ENCODE results near the gene ZNF782. TPM values are rescaled to one million over a fixed set of nuclear protein-coding genes. Genes with fewer than 3 reads are reported as not detected.

ZNF782 gene
- total and polyA plus RNA-seq, 2 donors (not counting 1 experiment from before 2014, with no cell fraction given) = 2.7 to 14.6 TPM

DNA sequence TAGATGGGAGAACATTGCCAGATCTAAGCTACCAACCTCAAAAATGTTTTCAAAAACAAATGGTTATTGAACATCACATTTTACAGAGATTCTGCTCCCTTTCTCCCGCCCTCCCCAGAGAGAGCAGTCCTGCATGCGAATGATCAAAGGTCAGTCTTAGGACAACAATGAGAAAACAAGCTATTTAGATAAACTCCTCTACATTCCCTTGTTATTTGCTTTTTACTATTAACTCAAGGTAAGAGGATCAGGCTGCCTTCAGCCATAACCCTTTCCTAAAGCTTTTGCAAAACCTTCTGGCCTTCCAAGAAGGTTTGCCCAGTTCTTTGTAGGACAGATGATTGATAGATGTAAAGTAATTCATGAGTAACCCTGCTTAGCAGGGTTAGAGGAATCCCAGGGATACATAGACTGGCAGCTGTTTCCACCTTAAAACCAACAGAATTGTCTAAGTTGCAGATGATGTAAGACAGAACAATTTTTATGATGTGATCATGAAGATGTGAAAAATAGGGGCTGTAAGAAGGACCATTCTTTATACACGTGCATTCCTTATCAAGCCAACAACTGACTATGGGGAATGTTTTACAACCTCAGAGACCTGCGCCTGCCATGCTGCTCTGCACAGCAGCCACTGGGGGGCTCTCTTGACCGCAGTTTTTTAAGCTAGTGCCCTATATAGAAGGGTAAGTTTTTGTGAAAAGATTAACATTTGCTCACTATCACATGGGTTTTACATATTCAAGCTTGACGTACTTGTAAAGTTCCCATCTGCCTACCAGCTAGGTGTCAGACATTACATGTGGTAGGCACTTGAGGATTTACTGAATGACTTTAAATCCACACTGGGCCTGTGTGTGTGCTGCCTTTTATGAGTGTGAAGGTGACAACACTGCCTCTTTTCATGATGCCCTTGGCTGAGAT, 2.3 kb upstream of the ZNF782 start:
- 94% methylated on average over 2 of the region's 6 CpGs for WGBS (ENCODE audit: insufficient coverage)
- Histone ChIP-seq H3K79me2 (ENCODE audit: control insufficient read depth, insufficient read depth, low read length) (peaks cover 26% of the 10 kb centered on the region), H3K27me3 (replicated peaks in 1 of 4; ENCODE audit: control extremely low read depth in 1 of 4, control insufficient read depth in 3 of 4, insufficient read depth in 4 of 4, low read length in 3 of 4) (peaks cover 0 to 7% (median 0%) of the 10 kb centered on the region in 4 experiments), H3K27ac (ENCODE audit: low read length in 2 of 2) (no peak overlapping the region), H4K20me1 (ENCODE audit: control insufficient read depth, insufficient read depth, low read length, poor library complexity, severe bottlenecking) (peaks cover 4% of the 10 kb centered on the region), H3K9me3 (ENCODE audit: control extremely low read depth in 1 of 3, control insufficient read depth in 2 of 3, insufficient read depth in 1 of 3, low read length in 2 of 3) (no peaks in the 10 kb centered on the region), H3K9ac (ENCODE audit: low read length) (no peak overlapping the region), H3K4me3 (ENCODE audit: control extremely low read depth in 1 of 5, extremely low read depth in 1 of 5, insufficient read depth in 1 of 5, low read depth in 2 of 5, low read length in 4 of 5) (no peak overlapping the region), H3K36me3 (replicated peaks in 1 of 2; ENCODE audit: control extremely low read depth in 1 of 2, control insufficient read depth in 1 of 2, extremely low read depth in 1 of 2, insufficient read depth in 2 of 2, low read length in 1 of 2) (no peaks in the 10 kb centered on the region), H3K4me2 (replicated peaks; ENCODE audit: low read depth, low read length, poor library complexity, severe bottlenecking) (no peak overlapping the region), H3K4me1 (ENCODE audit: control insufficient read depth in 2 of 2, insufficient read depth in 2 of 2, low read length in 2 of 2) (peaks cover 12 to 18% of the 10 kb centered on the region in 2 donors), H2AFZ (ENCODE audit: insufficient read depth, low read depth, low read length, poor library complexity, severe bottlenecking) (peak overlapping the region; percentile 18)
- POLR2A ChIA-PET = interaction anchor here (0.5 to 1.2 kb wide), 2 partner anchors 533 to 556 kb away, joined by 3 to 5 read pairs; no protein-coding TSS in a partner anchor
- ATAC-seq (ENCODE audit: low read depth) (peak; percentile 67), DNase-seq (peak; percentile 79)
- no peak overlapping the region for H3K4me3 Mint-ChIP-seq
- intact Hi-C loops (cut with micrococcal nuclease) = loop anchor here (1.0 to 10.0 kb wide), 7 partner anchors 251 to 759 kb away; no protein-coding TSS in a partner anchor
- H3K27me3 Mint-ChIP-seq = peaks cover 5% of the 10 kb centered on the region
- H3K9me3 Mint-ChIP-seq (ENCODE audit: insufficient read depth) = no peaks in the 10 kb centered on the region
- peaks cover 30% of the 10 kb centered on the region for H3K4me1 Mint-ChIP-seq
- CTCF ChIA-PET = interaction anchor here (0.6 to 6.7 kb wide), 30 partner anchors 9 to 776 kb away, joined by 3 to 82 read pairs (median 4); partner anchors contain the start of genes NCBP1, TMOD1 and TSTD2
- no peak overlapping the region for H3K27ac Mint-ChIP-seq
- TF ChIP-seq CTCF (IDR thresholded peaks at IDR 0.05) (peak; percentile 86), EZH2 (IDR thresholded peaks at IDR 0.05; ENCODE audit: borderline replicate concordance, insufficient read depth, low read depth, low read length, poor library complexity, severe bottlenecking) (no peak)

All from B cell (primary cell).